ENCODE data around the gene OR56B1.
A peak's percentile ranks its signal among the peaks of the same experiment; 100 is the strongest.
"Not testable (repeated sequence)": the region's sequence is repeated elsewhere in the genome, so short reads cannot be mapped to it uniquely, and the experiment has no call there.

The OR56B1 gene, protein sequence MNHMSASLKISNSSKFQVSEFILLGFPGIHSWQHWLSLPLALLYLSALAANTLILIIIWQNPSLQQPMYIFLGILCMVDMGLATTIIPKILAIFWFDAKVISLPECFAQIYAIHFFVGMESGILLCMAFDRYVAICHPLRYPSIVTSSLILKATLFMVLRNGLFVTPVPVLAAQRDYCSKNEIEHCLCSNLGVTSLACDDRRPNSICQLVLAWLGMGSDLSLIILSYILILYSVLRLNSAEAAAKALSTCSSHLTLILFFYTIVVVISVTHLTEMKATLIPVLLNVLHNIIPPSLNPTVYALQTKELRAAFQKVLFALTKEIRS

DNA sequence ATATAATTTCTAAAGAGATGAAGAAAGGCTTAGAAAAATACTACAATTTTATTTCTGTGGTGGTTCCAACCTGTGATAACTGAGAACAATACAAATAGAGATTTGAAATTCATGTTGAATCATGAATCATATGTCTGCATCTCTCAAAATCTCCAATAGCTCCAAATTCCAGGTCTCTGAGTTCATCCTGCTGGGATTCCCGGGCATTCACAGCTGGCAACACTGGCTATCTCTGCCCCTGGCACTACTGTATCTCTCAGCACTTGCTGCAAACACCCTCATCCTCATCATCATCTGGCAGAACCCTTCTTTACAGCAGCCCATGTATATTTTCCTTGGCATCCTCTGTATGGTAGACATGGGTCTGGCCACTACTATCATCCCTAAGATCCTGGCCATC, at the start of gene OR56B1:
Gene OR56B1, plus strand, starts transcription at position 53 of the 400 bp plus-strand sequence. Its CDS starts 69 bp downstream, at position 122.
- no peak for DNase-seq (ENCODE audit: low read depth)

- DNase-seq (ENCODE audit: low read depth) = no peak
Observed at GRCh38 chr11:5688482-5688881, 47.8 kb upstream of the OR56B1 start.

- DNase-seq (ENCODE audit: low read depth) = peak; percentile 72
Observed at GRCh38 chr11:5689551-5689983, 46.7 kb upstream of the OR56B1 start, which contains the start of gene TRIM22. TRIM22 (plus strand) TSS chr11:5689790; CDS start chr11:5696233, 6,443 bp downstream.

- peak; percentile 22 for DNase-seq (ENCODE audit: low read depth)
Observed at GRCh38 chr11:5690216-5690615, 46.0 kb upstream of the OR56B1 start.

DNA sequence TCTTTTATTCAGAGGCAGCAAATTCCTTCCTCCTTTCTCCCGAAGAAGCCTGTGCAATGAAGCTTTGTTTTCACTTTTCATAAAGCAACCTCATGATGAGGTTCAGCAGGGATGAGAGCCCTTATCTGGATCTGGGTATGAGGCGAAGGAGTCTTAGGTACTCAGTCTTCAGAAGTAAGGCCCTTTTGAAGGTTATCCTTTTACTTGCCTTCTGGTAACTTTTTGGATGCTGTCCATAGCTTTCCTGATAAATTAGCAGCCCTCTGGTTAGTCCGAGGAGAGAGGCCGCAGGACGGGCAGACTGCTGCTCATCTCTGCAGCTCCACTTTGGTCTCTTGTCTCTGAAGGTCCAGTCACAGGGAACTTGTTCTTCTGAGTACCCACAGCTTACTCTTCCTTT, 45.5 kb upstream of the OR56B1 start:
- peak; percentile 26 for DNase-seq (ENCODE audit: low read depth)

- DNase-seq (ENCODE audit: low read depth) = not testable (repeated sequence)
Observed at GRCh38 chr11:5691238-5691963, 44.8 kb upstream of the OR56B1 start.

DNA sequence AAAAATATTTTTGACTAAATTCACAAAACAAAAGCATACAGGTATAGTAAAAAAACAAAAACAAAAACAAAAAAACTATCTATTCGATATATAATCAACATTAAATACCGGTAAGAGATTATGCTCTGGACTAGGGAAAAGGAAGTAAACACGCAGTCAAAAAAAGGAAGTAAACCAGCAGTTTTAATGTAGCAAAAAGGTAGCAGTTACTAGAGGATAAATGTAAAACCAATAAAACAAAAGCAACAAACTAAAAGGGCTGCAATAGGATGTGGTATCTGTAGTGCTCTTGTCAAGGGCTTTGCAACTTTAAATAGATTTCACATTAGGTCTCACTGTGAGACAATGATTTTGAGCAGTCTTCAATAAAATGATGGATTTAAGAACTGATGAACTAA, 44.3 kb upstream of the OR56B1 start:
- no peak for DNase-seq (ENCODE audit: low read depth)

- DNase-seq (ENCODE audit: low read depth) = no peak
Observed at GRCh38 chr11:5694642-5695041, 41.6 kb upstream of the OR56B1 start.

DNA sequence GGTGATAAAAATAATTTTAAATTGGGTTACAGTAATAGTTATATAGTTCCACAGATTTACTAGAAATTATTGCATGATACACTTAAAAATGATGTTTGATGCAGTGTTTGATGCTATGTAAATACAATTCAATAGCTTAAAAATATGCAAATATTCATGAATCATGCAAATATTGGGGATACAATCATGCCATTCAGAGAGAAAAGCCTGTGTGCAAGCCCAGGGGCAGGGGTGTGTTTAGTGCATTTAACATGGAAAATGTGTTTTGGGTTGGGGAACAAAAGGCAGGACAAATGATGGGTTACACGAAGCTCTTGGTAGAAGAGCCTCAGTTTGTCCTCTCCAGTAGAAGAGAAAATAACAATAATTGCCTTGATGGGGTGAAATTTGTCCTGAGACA, 40.7 kb upstream of the OR56B1 start:
- DNase-seq (ENCODE audit: low read depth) = no peak

GRCh38 chr11:5696210-5696609, 40.0 kb upstream of the OR56B1 start:
- no peak for DNase-seq (ENCODE audit: low read depth)

DNA sequence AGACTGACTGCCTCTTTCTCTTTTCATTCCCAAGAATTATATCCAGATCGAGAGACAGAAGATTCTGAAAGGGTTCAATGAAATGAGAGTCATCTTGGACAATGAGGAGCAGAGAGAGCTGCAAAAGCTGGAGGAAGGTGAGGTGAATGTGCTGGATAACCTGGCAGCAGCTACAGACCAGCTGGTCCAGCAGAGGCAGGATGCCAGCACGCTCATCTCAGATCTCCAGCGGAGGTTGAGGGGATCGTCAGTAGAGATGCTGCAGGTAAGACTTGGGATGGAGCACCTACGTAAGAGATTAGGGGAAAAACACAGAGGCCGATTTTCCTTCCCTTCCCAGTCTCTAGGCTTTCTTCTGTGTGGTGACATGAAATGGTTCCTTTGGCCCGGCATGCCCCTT, 38.0 kb upstream of the OR56B1 start:
- no peak for DNase-seq (ENCODE audit: low read depth)

DNA sequence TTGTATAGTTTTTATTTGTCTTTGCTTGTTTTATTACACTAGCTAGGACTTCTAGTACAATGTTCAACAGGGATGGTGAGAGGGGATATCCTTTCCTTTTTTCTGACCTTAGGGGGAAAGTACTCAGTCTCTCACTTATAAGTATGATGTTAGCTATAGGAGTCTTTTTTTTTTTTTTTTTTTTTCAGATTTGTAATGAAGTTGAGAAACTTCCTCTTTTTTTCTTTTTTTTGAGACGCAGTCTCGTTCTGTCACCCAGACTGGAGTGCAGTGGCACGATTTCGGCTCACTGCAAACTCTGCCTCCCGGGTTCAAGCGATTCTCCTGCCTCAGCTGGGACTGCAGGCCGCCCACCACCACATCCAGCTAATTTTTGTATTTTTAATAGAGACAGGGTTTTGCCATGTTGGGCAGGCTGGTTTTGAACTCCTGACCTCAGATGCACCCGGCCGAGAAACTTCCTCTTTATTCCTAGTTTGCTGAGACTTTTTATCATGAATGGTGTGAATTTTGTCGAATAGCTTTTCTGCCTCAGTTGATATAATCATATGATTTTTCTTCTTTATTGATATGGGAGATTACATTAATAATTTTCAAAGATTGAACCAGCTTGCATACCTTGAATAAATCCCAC, 35.7 kb upstream of the OR56B1 start:
- no peak for DNase-seq (ENCODE audit: low read depth)

GRCh38 chr11:5701055-5701577, 35.1 kb upstream of the OR56B1 start:
- no peak for DNase-seq (ENCODE audit: low read depth)

DNA sequence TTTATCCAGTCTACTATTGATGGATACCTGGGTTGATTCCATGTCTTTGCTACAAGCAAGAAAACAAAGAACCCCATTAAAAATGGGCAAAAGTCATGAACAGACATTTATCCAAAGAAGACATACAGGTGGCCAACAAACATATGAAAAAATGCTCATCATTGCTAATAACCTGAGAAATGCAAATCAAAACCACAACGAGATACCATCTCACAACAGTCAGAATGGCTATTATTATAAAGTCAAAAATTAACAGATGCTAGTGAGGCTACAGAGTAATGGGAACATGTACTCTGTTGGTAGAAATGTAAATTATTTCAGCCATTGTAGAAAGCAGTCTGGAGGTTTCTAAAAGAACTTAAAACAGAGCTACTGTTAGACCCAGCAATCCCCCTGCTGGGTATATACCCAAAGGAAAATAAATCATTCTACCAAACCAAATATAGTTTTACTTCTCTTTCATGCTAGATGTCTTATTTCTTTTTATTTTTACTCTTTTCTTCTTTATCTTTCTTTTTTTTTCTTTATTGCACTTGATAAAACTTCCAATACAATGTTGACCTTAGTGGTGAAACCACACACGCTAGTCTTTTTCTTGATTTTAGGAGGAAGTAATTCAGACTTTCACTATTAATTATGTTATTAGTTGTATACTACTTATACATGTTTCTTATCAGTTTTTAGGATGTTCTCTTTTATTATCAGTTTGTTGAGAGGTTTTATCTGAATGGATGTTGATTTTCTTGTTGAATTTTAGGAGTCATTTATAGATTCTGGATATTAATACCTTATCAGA, 32.3 kb upstream of the OR56B1 start:
- DNase-seq (ENCODE audit: low read depth) = no peak

- no peak for DNase-seq (ENCODE audit: low read depth)
Observed at GRCh38 chr11:5705688-5706087, 30.6 kb upstream of the OR56B1 start.

DNA sequence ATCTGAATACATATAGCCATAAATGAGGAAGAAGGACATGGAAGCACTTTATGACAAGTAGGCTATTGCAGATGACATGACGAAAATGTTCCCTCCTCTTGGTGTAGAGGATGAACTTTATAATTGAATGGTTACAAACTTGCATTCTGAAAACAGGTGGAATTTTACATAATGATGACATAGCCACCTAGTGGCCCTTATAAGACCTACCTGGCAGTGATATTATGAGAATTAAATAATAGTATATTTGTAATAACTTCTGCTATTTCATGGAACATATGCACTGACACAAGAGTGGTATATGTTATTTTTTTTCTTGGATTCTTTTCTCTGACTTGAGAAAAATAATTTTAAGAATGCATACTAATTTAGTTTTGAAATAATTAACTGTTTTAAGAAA, 23.7 kb upstream of the OR56B1 start:
- no peak for DNase-seq (ENCODE audit: low read depth)

GRCh38 chr11:5713695-5714094, 22.6 kb upstream of the OR56B1 start:
- DNase-seq (ENCODE audit: low read depth) = no peak

DNA sequence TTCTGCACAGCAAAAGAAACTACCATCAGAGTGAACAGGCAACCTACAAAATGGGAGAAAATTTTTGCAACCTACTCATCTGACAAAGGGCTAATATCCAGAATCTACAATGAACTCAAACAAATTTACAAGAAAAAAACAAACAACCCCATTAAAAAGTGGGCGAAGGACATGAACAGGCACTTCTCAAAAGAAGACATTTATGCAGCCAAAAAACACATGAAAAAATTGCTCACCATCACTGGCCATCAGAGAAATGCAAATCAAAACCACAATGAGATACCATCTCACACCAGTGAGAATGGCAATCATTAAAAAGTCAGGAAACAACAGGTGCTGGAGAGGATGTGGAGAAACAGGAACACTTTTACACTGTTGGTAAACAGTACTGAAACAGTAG, 19.7 kb upstream of the OR56B1 start:
- not testable (repeated sequence) for DNase-seq (ENCODE audit: low read depth)

- DNase-seq (ENCODE audit: low read depth) = no peak
Observed at GRCh38 chr11:5719703-5720495, 16.3 kb upstream of the OR56B1 start.

- no peak for DNase-seq (ENCODE audit: low read depth)
Observed at GRCh38 chr11:5722622-5723021, 13.6 kb upstream of the OR56B1 start.

GRCh38 chr11:5726351-5726750, 9.9 kb upstream of the OR56B1 start:
- DNase-seq (ENCODE audit: low read depth) = no peak

Data from GM04504 (cell line).